NCI-H748 treated with DMSO at 0.1 percent for 48 hours (cell line): ENCODE results near the gene CXCR1.
"Not testable (repeated sequence)": the region's sequence is repeated elsewhere in the genome, so short reads cannot be mapped to it uniquely, and the experiment has no call there.

Experiments used
- DNase-seq: peaks from one replicate; lab custom pipeline; 2025; lab: John Stamatoyannopoulos, UW

The CXCR1 gene

DNA sequence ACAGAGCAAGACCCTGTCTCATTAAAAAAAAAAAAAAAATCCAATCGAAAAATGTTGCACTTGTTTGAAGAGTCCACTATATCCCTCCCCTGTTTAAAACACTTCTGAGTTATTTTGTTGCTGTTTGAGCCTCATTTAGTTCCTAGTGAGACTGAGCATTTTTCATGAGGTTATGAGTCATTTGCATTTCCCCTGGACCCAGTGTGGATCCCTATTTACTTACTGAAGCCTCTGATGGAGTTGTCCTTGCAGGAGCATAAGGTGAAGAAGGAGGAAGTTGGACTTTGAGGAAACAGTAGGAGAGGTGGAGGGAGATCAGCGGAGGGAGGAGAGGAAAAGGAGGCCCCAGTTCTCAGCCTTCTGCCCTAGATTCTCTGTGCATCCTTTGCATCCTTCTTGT lies 5.1 kb downstream of the CXCR1 start:
- DNase-seq: no peak

DNA sequence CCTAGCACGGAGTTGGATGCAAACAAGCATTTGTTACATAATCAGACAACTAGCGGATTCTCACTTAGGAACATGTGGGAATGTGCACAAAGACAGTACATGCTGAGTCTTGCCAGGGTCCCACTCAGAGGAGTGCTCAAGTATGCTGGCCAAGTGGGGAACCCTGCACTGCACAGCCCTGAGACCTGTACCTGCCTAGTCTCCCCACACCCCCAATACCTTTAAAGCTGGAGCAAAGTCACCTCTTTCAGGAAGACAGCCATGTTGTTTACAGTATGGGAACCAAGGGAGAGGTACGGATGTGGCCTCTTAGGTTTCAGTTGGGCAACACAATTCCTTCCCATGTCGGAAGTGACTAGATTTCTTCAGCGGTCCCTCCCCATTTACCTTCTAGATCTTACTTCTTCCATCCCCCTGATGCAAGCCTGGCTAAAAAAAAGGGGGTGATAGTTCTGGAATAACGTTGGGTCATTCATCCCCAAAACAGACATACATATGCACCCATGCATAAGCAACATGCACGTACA lies 10.7 kb downstream of the CXCR1 start:
- DNase-seq: no peak

DNA sequence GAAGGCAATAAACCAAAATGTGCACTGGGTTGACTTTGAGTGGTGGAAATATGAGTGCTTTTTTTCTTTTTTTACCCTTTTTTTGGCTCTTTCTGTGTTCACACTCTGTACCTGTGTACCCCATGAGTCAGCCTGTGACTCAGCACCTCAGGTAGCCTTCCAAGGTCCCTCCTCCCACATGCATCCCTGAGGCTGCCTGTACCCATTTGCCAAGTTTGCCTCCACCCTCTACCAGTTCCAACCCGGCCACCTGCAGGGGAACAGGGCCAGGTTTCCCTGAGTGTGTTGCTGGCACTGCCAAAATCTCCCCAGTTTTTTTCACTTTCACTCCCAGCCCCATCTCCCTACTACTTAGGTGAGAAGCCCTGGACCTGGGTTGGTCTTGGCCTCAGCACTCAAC lies 14.0 kb downstream of the CXCR1 start:
- DNase-seq: no peak

DNA sequence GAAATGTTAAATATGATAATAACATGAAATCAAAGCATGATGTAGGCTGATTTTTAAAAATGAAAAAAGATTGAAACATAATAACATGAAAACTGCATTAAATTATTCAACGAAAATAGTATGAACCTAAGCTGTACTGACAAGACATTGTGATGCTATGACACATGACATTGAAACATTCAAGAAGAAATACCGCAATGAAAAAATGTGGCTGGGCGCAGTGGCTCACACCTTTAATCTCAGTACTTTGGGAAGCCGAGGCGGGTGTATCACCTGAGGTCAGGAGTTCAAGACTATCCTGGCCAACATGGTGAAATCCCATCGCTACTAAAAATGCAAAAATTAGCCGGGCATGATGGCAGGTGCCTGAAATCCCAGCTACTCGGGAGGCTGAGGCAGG lies 14.6 kb downstream of the CXCR1 start:
- DNase-seq: no peak

DNA sequence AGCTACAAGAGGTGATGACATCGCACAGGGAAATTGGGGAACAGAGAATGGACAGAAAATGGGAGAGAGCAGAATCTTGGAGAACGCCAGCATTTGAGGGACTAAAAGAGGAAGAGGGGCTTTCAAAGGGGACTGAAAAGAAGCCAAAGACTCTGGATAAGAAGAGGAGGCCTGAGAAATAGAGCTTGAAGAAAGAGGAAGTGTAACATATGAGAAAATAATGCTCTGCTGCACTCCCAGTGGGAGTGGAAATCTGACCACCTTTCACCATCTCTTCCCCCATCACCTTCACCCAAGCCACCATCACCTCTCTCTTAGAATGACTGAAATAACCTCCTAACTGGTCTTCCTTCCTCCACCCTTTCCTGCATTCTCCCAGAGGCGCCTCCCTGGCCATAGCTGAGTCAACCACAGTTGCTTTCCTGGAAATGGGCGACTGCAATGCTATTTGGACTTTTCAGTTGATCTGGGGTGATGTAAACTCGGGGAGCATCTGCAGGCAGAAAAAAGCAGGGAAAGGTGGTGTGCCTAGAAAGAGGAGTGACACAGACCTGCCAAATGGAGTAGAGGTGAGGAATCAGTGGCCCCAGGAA lies 16.8 kb downstream of the CXCR1 start:
- DNase-seq: no peak

DNA sequence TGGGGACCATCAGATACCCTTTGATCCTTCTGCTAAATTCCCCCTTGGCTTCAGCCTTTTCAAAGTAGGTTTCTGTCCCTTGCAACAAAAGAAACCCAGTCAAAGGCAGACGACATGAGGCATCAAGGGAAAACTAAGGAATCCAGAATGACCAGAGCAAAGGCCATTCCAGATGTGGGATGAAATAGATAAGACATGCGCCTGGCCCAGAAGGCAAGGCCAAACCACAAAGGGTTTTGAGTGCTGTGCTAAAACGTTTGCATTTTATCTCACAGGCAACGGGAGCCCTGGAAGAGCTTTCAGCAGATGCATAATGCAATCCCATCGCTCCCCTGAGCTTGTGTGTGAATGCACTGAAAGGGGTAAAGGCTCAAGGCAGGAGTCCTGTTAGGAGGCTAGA lies 17.7 kb downstream of the CXCR1 start:
- DNase-seq: no peak

DNA sequence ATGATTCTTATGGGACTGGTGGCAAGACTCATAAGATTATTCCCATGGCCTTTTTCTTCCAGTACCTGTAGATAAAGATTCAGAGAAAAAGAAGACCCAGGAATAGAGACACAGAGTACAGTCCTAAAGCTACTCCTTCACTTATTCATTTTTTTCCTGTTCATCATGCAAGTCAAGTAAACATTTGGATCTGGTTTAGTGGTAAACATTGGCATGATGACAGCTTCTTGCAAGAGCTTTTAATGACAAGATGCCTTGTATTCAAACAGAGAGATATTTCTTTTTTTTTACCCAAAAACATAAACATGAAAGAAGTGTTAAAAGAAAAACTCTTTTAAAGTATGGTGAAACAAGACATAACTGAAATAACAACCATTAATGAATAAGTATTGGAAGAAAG lies 20.7 kb downstream of the CXCR1 start:
- no peak for DNase-seq

DNA sequence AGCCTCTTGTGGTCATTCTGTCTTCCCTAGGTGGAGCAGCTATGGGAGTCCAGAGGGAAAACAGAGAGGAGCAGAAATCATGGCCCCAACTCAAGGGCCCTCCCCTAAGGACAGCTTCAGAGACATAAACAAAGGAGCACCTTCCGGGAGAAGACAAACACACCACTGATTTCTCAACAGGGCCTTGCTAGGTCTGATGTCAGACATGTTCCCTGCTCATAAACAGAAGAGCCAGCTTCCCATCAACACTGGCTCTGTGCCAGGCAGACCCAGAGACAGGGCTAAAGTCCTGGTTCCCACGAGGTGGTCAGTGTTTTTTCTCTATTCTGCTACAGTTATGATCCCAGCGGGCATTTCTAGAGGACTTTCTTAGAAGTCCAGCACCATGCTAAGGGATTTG lies 21.6 kb downstream of the CXCR1 start:
- no peak for DNase-seq

DNA sequence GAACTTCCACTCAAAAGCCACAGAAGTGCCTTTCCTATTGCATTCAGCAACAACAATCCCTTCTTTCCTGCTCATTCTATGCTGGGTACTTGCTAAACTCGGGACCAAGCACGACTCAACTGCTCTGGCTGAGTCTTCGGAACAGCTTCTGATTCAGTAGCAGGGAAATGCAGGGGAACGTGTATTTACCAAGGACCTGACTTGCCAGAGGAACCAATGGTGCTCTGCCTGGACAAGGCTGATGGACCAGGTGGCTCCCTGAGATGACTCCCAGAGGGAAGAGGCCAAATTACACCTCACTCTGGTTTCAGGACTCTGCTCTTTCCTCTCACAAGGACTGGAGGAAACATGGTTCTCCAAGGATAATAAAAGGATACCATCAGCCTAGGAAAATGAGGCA lies 28.7 kb downstream of the CXCR1 start:
- no peak for DNase-seq

DNA sequence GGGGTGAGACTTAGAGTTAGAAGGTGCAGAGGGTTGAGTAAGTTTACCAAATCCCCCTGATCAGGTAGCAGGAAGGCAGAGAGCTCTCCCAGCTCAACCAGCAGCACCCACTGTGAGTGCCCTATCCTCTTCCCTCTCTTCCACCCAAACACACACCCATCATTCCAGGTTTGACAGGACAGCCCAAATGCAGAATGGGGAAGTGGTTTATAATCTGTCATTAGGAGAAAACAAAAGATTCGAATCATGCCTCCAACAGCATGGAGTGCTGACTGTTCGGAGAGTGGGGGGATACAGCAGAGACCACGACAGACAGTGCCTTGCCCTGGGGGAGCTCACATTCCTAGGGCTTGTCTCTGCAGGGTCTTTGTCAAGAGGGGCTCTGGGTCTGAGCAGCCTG lies 29.2 kb downstream of the CXCR1 start:
- no peak for DNase-seq

DNA sequence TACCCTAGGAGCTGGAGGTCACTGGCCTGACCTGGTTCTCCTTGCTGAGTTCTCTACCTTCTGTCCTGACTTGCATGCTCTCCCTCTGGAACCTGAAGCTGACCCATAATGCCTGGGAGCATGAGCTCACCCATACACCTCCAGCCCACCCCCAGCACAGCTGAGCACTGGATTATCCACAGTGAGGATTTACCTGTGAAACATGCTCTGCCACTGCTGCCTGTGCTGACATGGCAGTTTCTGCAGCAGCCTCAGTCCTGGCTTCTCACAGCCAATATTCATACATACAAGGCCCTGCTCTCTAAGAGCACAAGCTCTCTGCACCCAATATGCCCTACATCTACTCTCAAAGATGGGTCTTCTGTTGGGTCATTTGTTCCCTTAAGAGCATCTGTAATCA lies 35.9 kb downstream of the CXCR1 start:
- DNase-seq: no peak

DNA sequence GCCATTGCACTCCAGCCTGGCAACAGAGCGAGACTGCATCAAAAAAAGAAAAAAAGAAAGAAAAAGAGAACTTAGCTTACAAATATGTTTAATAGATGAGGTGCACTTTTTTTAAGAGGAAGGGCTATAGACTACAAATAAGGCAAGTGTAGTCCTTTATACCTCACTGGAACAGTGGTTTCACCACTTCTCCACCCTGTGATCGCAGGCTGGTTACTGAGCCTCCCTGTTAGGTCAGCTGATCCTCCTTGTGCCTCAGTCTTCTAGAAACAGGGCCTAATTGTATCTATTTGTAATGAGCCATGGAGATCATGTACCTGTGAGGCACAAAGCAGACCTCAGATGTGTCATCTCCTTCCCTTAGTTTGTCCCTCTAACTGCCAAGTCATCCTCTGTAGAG lies 36.4 kb downstream of the CXCR1 start:
- no peak for DNase-seq

DNA sequence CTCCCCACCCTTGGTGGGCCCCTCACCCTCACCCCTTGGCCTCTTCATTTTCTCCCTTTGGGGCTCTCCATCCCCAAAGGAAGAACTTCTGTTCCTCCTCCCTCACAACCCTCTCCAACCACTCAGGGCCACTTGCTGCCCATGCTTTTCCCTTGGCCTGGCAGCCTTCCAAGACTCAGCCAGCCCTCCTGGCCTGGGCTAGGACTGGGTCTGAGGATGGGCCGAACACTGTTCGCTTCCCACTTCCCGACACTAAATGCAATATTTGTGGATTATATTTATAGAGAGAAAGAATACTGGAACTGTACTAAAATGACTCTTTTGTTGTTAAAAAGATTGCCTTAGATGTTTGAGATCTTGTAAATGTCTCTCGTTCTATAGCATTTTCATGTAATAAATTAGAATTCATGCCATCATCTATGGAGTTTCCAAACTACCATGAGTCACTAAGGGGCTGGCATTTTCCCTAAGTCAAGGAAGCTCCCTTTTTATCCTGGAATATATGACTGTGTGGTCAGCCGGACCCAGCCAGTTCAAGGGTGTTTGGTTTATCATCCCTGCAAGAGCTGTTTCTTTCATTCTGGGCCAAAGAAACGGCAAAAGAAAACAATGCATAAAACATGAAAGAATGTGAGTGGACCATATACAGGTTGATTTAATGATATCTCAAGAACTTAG lies 37.2 kb downstream of the CXCR1 start:
- no peak for DNase-seq

DNA sequence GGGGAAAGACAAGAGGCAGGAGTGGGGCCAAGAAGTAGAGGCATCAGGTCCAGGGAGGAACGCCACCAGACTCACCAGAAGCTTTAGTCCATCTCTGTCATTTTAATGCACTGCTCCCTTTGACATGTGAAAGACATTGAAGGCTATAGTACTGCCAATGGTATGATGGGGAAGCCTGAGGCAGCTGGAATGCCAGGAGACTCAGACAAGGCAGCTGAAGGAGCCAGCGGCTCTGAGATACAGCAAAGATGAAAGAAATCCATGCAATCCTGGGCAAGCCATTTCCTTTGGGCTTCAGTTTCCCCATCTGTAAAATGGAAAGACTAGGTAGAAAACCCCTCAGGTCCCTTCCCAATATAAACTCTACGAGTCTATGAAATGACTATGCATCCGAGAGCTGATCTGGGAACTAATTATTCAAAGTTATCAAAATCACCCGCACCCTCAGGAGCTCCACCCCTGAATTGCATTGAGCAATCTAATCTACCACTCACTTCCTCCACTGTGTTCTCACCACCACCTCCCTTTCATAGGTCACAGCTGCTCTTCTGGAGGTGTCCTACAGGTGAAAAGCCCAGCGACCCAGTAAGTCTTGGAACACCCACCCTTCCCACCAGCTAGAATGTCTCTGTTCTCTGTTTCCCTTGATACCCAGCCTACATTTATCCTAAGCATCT lies 37.8 kb downstream of the CXCR1 start:
- DNase-seq: no peak

DNA sequence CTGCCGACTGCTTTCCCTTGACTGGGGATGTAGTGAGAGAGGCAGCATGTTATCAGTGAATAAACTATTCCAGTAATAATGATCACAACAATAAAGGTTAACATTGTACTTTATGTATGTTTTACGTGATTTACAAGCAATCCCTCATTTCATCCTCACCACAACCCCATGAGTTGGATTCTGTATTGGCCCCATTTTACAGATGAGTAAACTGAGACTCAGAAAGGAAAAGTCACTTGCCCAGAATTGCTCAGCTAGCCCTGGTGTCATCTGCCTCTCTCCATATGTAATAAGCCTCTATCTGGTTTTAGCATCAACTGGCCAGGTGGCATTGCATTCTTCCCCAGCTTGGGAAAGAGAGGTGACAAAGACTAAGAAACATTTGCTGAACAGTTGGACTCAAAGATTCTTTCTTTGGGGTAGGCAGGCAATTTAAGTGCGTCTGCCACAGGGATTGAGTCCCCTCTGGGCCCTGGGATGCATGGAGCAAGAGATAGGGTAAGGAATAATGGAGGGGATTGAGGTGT lies 38.8 kb downstream of the CXCR1 start:
- DNase-seq: no peak

DNA sequence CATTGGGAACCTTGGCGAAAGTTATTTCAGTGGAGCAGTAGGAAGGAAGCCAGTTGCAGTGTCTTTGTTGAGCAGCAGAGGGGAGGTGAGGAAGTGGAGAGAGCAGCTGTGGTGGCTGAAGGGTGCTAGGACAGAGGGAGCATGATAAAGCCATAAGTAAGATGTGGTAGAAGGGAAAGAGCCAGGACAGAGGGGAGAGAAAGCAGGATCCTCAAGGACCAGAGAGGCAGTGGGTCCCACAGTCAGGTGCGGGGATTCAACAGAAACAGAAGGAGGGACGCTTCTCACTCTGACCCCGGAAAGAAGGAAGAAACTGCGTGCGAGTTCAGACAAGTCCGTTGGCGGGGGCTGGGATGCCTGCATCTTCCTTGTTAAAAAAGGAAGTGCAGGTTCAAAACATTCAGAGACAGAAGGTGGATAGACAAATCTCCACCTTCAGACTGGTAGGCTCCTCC lies 41.1 kb downstream of the CXCR1 start, which contains the start of gene CXCR2:
CXCR2 (plus strand) TSS at position 403 of the 455 bp plus-strand sequence. CDS start 8,774 bp downstream, outside the sequence.
- no peak for DNase-seq

DNA sequence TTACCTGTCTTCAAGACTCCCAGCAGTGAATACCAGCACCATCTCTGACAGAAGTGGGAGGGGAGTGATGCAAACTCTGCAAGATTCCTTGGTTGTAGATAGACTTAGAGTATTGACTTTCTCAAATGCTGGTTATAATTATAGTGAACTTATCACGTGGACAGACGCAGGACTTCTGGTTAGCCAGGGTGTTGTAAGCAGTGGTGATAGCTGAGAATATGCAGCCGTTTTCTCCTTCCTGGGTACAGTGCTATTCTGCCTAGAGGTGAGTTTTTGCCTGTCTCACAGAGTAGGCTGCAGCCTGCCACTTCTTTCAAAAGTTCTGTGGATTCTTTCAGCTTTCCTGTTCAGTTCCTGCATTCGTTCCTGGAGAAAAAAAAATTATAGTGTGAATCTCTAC lies 41.7 kb downstream of the CXCR1 start:
- DNase-seq: no peak

DNA sequence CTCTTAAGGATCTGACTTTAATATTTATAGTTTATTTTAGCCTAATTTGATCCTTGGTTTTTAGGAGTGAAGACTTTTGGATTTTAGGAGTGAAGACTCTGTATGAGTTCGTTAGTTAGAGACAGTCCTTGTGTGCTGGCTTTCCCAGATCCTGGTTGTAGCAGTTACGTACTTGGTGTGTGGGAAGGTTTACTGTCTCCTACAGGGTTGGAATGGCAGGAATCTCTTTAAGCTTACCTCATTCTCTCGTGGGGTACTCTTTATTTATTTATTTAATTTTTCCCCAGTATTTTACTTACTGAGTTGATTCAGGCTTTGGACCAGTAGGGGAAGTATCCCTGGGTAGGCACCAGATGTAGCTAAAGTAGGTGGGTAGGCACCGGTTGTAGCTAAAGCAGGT lies 42.8 kb downstream of the CXCR1 start:
- no peak for DNase-seq

DNA sequence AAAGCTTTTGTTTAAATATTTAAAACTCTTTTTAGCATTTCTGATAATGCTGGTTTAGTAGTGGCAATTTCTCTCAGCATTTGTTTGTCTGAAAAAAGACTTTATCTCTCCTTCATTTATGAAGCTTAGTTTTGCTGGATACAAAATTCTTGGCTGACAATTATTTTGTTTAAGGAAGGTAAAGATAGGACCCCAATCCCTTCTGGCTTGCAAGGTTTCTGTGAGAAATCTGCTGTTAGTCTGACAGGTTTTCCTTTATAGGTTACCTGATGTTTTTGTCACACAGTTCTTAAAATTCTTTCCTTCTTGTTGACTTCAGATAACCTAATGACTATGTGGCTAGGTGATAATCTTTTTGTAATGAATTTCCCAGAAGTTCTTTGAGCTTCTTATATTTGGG lies 44.5 kb downstream of the CXCR1 start:
- not testable (repeated sequence) for DNase-seq

DNA sequence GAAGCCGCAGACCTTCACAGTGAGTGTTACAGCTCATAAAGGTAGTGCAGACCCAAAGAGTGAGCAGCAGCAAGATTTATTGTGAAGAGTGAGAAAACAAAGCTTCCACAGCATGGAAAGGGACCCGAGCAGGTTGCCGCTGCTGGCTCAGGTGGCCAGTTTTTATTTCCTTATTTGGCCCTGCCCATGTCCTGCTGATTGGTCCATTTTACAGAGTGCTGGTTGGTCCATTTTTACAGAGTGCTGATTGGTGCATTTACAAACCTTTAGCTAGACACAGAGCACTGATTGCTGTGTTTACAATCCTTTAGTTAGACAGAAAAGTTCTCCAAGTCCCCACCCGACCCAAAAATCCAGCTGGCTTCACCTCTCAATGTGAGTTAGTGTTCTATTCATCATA lies 45.0 kb downstream of the CXCR1 start:
- not testable (repeated sequence) for DNase-seq
